Measurements from ENCODE around the gene PCGF5. TPM values are rescaled to one million over a fixed set of nuclear protein-coding genes. Genes with fewer than 3 reads are reported as not detected.

PCGF5 gene
- total and polyA plus RNA-seq, 2 experiments from 2014 or later: 7.7 to 8.7 TPM

- TF ChIP-seq, protein P1, sequence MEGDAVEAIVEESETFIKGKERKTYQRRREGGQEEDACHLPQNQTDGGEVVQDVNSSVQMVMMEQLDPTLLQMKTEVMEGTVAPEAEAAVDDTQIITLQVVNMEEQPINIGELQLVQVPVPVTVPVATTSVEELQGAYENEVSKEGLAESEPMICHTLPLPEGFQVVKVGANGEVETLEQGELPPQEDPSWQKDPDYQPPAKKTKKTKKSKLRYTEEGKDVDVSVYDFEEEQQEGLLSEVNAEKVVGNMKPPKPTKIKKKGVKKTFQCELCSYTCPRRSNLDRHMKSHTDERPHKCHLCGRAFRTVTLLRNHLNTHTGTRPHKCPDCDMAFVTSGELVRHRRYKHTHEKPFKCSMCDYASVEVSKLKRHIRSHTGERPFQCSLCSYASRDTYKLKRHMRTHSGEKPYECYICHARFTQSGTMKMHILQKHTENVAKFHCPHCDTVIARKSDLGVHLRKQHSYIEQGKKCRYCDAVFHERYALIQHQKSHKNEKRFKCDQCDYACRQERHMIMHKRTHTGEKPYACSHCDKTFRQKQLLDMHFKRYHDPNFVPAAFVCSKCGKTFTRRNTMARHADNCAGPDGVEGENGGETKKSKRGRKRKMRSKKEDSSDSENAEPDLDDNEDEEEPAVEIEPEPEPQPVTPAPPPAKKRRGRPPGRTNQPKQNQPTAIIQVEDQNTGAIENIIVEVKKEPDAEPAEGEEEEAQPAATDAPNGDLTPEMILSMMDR (conservative IDR thresholded peaks at IDR 0.05; ENCODE audit: low read depth in 2 of 2): no peak
- TF ChIP-seq ETS1 (IDR thresholded peaks at IDR 0.05) (no peak), CREB1 (CRISPR knock-in tag; IDR thresholded peaks at IDR 0.05; ENCODE audit: low read depth) (no peak)
- TF ChIP-seq, protein P2, sequence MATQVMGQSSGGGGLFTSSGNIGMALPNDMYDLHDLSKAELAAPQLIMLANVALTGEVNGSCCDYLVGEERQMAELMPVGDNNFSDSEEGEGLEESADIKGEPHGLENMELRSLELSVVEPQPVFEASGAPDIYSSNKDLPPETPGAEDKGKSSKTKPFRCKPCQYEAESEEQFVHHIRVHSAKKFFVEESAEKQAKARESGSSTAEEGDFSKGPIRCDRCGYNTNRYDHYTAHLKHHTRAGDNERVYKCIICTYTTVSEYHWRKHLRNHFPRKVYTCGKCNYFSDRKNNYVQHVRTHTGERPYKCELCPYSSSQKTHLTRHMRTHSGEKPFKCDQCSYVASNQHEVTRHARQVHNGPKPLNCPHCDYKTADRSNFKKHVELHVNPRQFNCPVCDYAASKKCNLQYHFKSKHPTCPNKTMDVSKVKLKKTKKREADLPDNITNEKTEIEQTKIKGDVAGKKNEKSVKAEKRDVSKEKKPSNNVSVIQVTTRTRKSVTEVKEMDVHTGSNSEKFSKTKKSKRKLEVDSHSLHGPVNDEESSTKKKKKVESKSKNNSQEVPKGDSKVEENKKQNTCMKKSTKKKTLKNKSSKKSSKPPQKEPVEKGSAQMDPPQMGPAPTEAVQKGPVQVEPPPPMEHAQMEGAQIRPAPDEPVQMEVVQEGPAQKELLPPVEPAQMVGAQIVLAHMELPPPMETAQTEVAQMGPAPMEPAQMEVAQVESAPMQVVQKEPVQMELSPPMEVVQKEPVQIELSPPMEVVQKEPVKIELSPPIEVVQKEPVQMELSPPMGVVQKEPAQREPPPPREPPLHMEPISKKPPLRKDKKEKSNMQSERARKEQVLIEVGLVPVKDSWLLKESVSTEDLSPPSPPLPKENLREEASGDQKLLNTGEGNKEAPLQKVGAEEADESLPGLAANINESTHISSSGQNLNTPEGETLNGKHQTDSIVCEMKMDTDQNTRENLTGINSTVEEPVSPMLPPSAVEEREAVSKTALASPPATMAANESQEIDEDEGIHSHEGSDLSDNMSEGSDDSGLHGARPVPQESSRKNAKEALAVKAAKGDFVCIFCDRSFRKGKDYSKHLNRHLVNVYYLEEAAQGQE (IDR thresholded peaks at IDR 0.05; ENCODE audit: unreplicated experiment): no peak
Observed at GRCh38 chr10:91171485-91171884, 49.0 kb upstream of the PCGF5 start (continued).

GRCh38 chr10:91172348-91172747 is 48.1 kb upstream of the PCGF5 start:
- Mint-ChIP-seq H3K36me3 (ENCODE audit: low read depth) (0 out of 3 replicates have a peak, but pooled peaks cover 3% of the 10 kb centered on the region), H3K4me3 (no peak overlapping the region), H3K4me1 (no peaks in the 10 kb centered on the region), H3K27ac (no peak overlapping the region), H3K9me3 (peaks cover 5% of the 10 kb centered on the region; the same call in 2 of the 3 replicates), H3K27me3 (ENCODE audit: insufficient read depth, low read depth, poor library complexity) (peaks cover 7% of the 10 kb centered on the region)
- H3K27me3 ChIP-seq (ENCODE audit: insufficient read depth): peaks cover 16% of the 10 kb centered on the region
- ATAC-seq (no peak), DNase-seq (ENCODE audit: low spot score) (no peak)
- no peak overlapping the region for H3K4me3 ChIP-seq
- no peak overlapping the region for H3K27ac ChIP-seq (ENCODE audit: low read depth)
- no peak overlapping the region for H3K4me2 ChIP-seq
- H4K20me1 ChIP-seq (replicated peaks; ENCODE audit: insufficient read depth): no peaks in the 10 kb centered on the region
- H2AFZ ChIP-seq: no peak overlapping the region
- H3K36me3 ChIP-seq (ENCODE audit: insufficient read depth): no peaks in the 10 kb centered on the region
- no peaks in the 10 kb centered on the region for H3F3A ChIP-seq (replicated peaks; ENCODE audit: low read depth)
- no peaks in the 10 kb centered on the region for H3K4me1 ChIP-seq (ENCODE audit: insufficient read depth)
- H3K79me2 ChIP-seq (replicated peaks; ENCODE audit: insufficient read depth): no peaks in the 10 kb centered on the region
- H3K9me2 ChIP-seq (ENCODE audit: insufficient read depth): no peaks in the 10 kb centered on the region
- TF ChIP-seq EZH2phosphoT487 (IDR thresholded peaks at IDR 0.05; ENCODE audit: unreplicated experiment) (no peak), POLR2AphosphoS5 (IDR thresholded peaks at IDR 0.05; ENCODE audit: low read depth) (no peak), ZNF331 (CRISPR knock-in tag; IDR thresholded peaks at IDR 0.05; ENCODE audit: low read depth) (no peak), CREB1 (CRISPR knock-in tag; IDR thresholded peaks at IDR 0.05; ENCODE audit: low read depth) (no peak), JUNB (IDR thresholded peaks at IDR 0.05; ENCODE audit: unreplicated experiment) (no peak), ZNF462 (CRISPR knock-in tag; IDR thresholded peaks at IDR 0.05) (no peak), ZNF114 (CRISPR knock-in tag; IDR thresholded peaks at IDR 0.05) (no peak), STAT1 (IDR thresholded peaks at IDR 0.05; ENCODE audit: unreplicated experiment) (no peak)

Measured in GM23338 (cell line).